ENCODE data around the gene LNPEP. TPM values are rescaled to one million over a fixed set of nuclear protein-coding genes. Genes with fewer than 3 reads are reported as not detected.

The LNPEP gene
- total and polyA plus RNA-seq, 2 donors (not counting 1 experiment from before 2014, with no cell fraction given): 10.5 to 92.9 TPM

DNA sequence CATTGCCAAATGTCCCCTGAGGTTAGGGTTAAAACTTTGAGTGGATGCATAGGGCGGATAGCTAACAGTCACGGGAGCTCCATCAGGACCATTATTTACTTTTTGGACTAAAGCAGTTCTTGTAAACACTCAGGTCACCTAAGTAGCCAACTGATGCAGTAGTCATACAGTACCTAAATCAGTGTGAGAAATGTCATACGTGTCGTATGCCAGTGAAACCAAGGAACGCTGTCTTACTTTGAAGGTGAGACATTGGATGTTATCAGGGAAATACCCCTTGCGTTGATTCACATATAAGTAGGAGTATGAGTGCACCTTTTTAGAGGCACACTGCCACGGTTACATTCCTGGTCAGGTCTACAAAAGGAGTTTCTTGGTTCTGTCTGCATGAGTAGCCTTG is 101.9 kb downstream of the LNPEP start:
- POLR2A ChIA-PET: no interaction called here
- Histone ChIP-seq H3K4me2 (replicated peaks; ENCODE audit: low read depth, low read length, poor library complexity, severe bottlenecking) (no peak overlapping the region), H3K36me3 (replicated peaks in 1 of 2; ENCODE audit: control extremely low read depth in 1 of 2, control insufficient read depth in 1 of 2, extremely low read depth in 1 of 2, insufficient read depth in 2 of 2, low read length in 1 of 2) (peaks cover 3 to 30% of the 10 kb centered on the region in 2 experiments), H4K20me1 (ENCODE audit: control insufficient read depth, insufficient read depth, low read length, poor library complexity, severe bottlenecking) (no peaks in the 10 kb centered on the region), H3K79me2 (ENCODE audit: control insufficient read depth, insufficient read depth, low read length) (no peaks in the 10 kb centered on the region), H3K27ac (ENCODE audit: low read length in 2 of 2) (no peak overlapping the region), H3K9ac (ENCODE audit: low read length) (no peak overlapping the region), H2AFZ (ENCODE audit: insufficient read depth, low read depth, low read length, poor library complexity, severe bottlenecking) (no peak overlapping the region), H3K27me3 (replicated peaks in 1 of 4; ENCODE audit: control extremely low read depth in 1 of 4, control insufficient read depth in 3 of 4, insufficient read depth in 4 of 4, low read length in 3 of 4) (no peaks in the 10 kb centered on the region), H3K9me3 (ENCODE audit: control extremely low read depth in 1 of 3, control insufficient read depth in 2 of 3, insufficient read depth in 1 of 3, low read length in 2 of 3) (no peaks in the 10 kb centered on the region), H3K4me3 (ENCODE audit: control extremely low read depth in 1 of 5, extremely low read depth in 1 of 5, insufficient read depth in 1 of 5, low read depth in 2 of 5, low read length in 4 of 5) (no peak overlapping the region), H3K4me1 (ENCODE audit: control insufficient read depth in 2 of 2, insufficient read depth in 2 of 2, low read length in 2 of 2) (no peaks in the 10 kb centered on the region)
- no peak overlapping the region for H3K4me3 Mint-ChIP-seq
- 81% methylated on average over 7 of the region's 7 CpGs for WGBS (ENCODE audit: insufficient coverage)
- H3K27me3 Mint-ChIP-seq: no peaks in the 10 kb centered on the region
- no peak overlapping the region for H3K27ac Mint-ChIP-seq
- H3K4me1 Mint-ChIP-seq: peaks cover 4% of the 10 kb centered on the region
- TF ChIP-seq, protein P1, sequence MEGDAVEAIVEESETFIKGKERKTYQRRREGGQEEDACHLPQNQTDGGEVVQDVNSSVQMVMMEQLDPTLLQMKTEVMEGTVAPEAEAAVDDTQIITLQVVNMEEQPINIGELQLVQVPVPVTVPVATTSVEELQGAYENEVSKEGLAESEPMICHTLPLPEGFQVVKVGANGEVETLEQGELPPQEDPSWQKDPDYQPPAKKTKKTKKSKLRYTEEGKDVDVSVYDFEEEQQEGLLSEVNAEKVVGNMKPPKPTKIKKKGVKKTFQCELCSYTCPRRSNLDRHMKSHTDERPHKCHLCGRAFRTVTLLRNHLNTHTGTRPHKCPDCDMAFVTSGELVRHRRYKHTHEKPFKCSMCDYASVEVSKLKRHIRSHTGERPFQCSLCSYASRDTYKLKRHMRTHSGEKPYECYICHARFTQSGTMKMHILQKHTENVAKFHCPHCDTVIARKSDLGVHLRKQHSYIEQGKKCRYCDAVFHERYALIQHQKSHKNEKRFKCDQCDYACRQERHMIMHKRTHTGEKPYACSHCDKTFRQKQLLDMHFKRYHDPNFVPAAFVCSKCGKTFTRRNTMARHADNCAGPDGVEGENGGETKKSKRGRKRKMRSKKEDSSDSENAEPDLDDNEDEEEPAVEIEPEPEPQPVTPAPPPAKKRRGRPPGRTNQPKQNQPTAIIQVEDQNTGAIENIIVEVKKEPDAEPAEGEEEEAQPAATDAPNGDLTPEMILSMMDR (IDR thresholded peaks at IDR 0.05): no peak
- no peak for TF ChIP-seq EZH2 (IDR thresholded peaks at IDR 0.05; ENCODE audit: borderline replicate concordance, insufficient read depth, low read depth, low read length, poor library complexity, severe bottlenecking)
- ATAC-seq (ENCODE audit: low read depth) (no peak), DNase-seq (no peak)
- intact Hi-C loops (cut with micrococcal nuclease): no loop called here
- H3K9me3 Mint-ChIP-seq (ENCODE audit: insufficient read depth): no peaks in the 10 kb centered on the region
- CTCF ChIA-PET: interaction anchor here (1.4 to 1.5 kb wide), 2 partner anchors 105 to 169 kb away, joined by 4 to 5 read pairs; partner anchors contain the start of gene LIX1

DNA sequence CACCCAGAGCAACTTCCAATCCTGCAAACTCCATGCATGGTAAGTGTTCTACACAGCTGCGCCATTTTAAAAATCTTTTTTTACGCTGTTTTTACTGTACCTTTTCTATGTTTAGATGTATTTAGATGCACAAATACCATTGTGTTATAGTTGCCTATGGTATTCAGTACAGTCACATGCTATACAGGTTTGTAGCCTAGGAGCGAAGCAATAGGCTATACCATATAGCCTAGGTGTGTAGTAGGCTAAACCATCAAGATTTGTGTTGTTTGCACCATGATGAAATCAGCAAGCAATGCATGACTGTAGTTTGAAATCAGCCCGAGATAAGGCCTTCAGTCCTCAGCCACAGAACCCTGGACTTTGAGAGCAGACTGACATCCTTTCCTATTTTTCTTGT is 105.4 kb downstream of the LNPEP start:
- 100% methylated on average over 1 of the region's 4 CpGs for WGBS (ENCODE audit: insufficient coverage)
- CTCF ChIA-PET: interaction anchor here (1.0 to 1.6 kb wide), 2 partner anchors 120 to 172 kb away, joined by 4 read pairs; no protein-coding TSS in a partner anchor
- intact Hi-C loops (cut with micrococcal nuclease): no loop called here

More for the DNA sequence above, 105.4 kb downstream of the LNPEP start:
- no peak overlapping the region for H2AFZ ChIP-seq (ENCODE audit: insufficient read depth, low read depth, low read length, poor library complexity, severe bottlenecking)
- H3K9me3 ChIP-seq (ENCODE audit: control extremely low read depth in 1 of 3, control insufficient read depth in 2 of 3, insufficient read depth in 1 of 3, low read length in 2 of 3): no peaks in the 10 kb centered on the region
- no peaks in the 10 kb centered on the region for H3K4me1 ChIP-seq (ENCODE audit: control insufficient read depth in 2 of 2, insufficient read depth in 2 of 2, low read length in 2 of 2)
- no peak overlapping the region for H3K27ac Mint-ChIP-seq
- TF ChIP-seq, protein P1 (IDR thresholded peaks at IDR 0.05): no peak
- TF ChIP-seq EZH2 (IDR thresholded peaks at IDR 0.05; ENCODE audit: borderline replicate concordance, insufficient read depth, low read depth, low read length, poor library complexity, severe bottlenecking): no peak
- no peak overlapping the region for H3K4me3 Mint-ChIP-seq
- H3K9ac ChIP-seq (ENCODE audit: low read length): no peak overlapping the region
- no peaks in the 10 kb centered on the region for H3K9me3 Mint-ChIP-seq (ENCODE audit: insufficient read depth)
- H3K27me3 ChIP-seq (replicated peaks in 1 of 4; ENCODE audit: control extremely low read depth in 1 of 4, control insufficient read depth in 3 of 4, insufficient read depth in 4 of 4, low read length in 3 of 4): no peaks in the 10 kb centered on the region
- no peaks in the 10 kb centered on the region for H3K79me2 ChIP-seq (ENCODE audit: control insufficient read depth, insufficient read depth, low read length)
- no peaks in the 10 kb centered on the region for H3K27me3 Mint-ChIP-seq
- no peak overlapping the region for H3K27ac ChIP-seq (ENCODE audit: low read length in 2 of 2)
- H3K4me2 ChIP-seq (replicated peaks; ENCODE audit: low read depth, low read length, poor library complexity, severe bottlenecking): no peak overlapping the region
- POLR2A ChIA-PET: no interaction called here
- peaks cover 4% of the 10 kb centered on the region for H3K4me1 Mint-ChIP-seq
- no peaks in the 10 kb centered on the region for H4K20me1 ChIP-seq (ENCODE audit: control insufficient read depth, insufficient read depth, low read length, poor library complexity, severe bottlenecking)
- no peak for DNase-seq
- no peak for ATAC-seq (ENCODE audit: low read depth)
- peaks cover 3 to 6% of the 10 kb centered on the region in 2 experiments for H3K36me3 ChIP-seq (replicated peaks in 1 of 2; ENCODE audit: control extremely low read depth in 1 of 2, control insufficient read depth in 1 of 2, extremely low read depth in 1 of 2, insufficient read depth in 2 of 2, low read length in 1 of 2)
- H3K4me3 ChIP-seq (ENCODE audit: control extremely low read depth in 1 of 5, extremely low read depth in 1 of 5, insufficient read depth in 1 of 5, low read depth in 2 of 5, low read length in 4 of 5): no peak overlapping the region

Data from B cell (primary cell).